Measurements from ENCODE around the gene PAK2.

GRCh38 chr3:196842567-196843434 is 103.1 kb downstream of the PAK2 start:
- TF ChIP-seq POLR2AphosphoS5 (IDR thresholded peaks at IDR 0.05; ENCODE audit: borderline replicate concordance, low read depth, low read length): no peak
- TF ChIP-seq EZH2 (IDR thresholded peaks at IDR 0.05): no peak
